GM12878 (cell line): ENCODE results near the gene TMEM225B.
"Not testable (repeated sequence)": the region's sequence is repeated elsewhere in the genome, so short reads cannot be mapped to it uniquely, and the experiment has no call there.

ENCODE experiments used
- ASH2L ChIP-seq: fragments of 300-600, 200-600 bp; sonication (generic); IDR thresholded peaks from 2 replicates; pipeline ENCODE4 v1.6.1; 2017; ENCODE audit warnings: low read depth, mild to moderate bottlenecking, borderline replicate concordance
- CBX5 ChIP-seq: sonication (generic); IDR thresholded peaks from 2 replicates; pipeline ENCODE4 v1.6.1; 2016; ENCODE audit warnings: low read depth, moderate library complexity, mild to moderate bottlenecking, inconsistent platforms
- CREM ChIP-seq: IDR thresholded peaks from 2 replicates; pipeline ENCODE4 v1.6.1; 2014; ENCODE audit warnings: antibody characterized with exemption, low read depth
- CTCF ChIP-seq, 3 experiments: IDR thresholded peaks in 2 of 3; conservative IDR thresholded peaks in 1 of 3; 2 replicates each; pipeline ENCODE4 v1.5.1; 2011; ENCODE audit warnings: low read depth in 3 of 3, low read length in 3 of 3, mild to moderate bottlenecking in 3 of 3, control low read depth in 2 of 3, moderate library complexity in 2 of 3, inconsistent platforms in 1 of 3, mixed read lengths in 1 of 3; ENCODE audit not compliant: control insufficient read depth in 2 of 3, insufficient read depth in 1 of 3; ENCODE audit errors: extremely low read depth in 1 of 3
- EP300 ChIP-seq, 2 experiments: fragments of 150-350 bp in 1 of 2; IDR thresholded peaks; 2 replicates each; pipeline ENCODE4 v1.6.1; 2011 to 2012; ENCODE audit warnings: low read depth in 2 of 2, low read length in 2 of 2, borderline replicate concordance in 1 of 2, improper control_type of control experiment in 1 of 2, inconsistent platforms in 1 of 2; ENCODE audit not compliant: control insufficient read depth in 1 of 2
- FOS ChIP-seq: IDR thresholded peaks from 3 replicates; pipeline ENCODE4 v1.6.1; 2011; ENCODE audit warnings: borderline replicate concordance; ENCODE audit not compliant: insufficient read length; ENCODE audit errors: extremely low read depth
- PRDM15 ChIP-seq: fragments of 450-650 bp; formaldehyde crosslinking; IDR thresholded peaks from 2 replicates; pipeline ENCODE4 v1.4.0; 2020; ENCODE audit warnings: mild to moderate bottlenecking, moderate library complexity
- SIN3A ChIP-seq: IDR thresholded peaks from 2 replicates; pipeline ENCODE4 v1.6.1; 2012; ENCODE audit warnings: low read depth, low read length, improper control_type of control experiment
- SRF ChIP-seq, 2 experiments: IDR thresholded peaks; 2 replicates each; pipeline ENCODE4 v1.6.1; 2011; ENCODE audit warnings: low read depth in 2 of 2, low read length in 2 of 2, mild to moderate bottlenecking in 1 of 2, moderate library complexity in 1 of 2
- TAF1 ChIP-seq: IDR thresholded peaks from 2 replicates; pipeline ENCODE4 v1.6.1; 2011; ENCODE audit warnings: mild to moderate bottlenecking, low read depth, low read length, borderline replicate concordance
- TCF12 ChIP-seq: IDR thresholded peaks from 2 replicates; pipeline ENCODE4 v1.6.1; 2011; ENCODE audit warnings: low read depth, mild to moderate bottlenecking, low read length
- TF ChIP-seq, protein P1 (sequence below): IDR thresholded peaks from 2 replicates; pipeline ENCODE4 v1.6.1; 2011; ENCODE audit warnings: low read depth, mild to moderate bottlenecking, low read length, moderate library complexity, borderline replicate concordance; ENCODE audit errors: extremely low read depth
- TF ChIP-seq, protein P2 (sequence below): fragments of 450-650 bp; formaldehyde crosslinking; IDR thresholded peaks from 2 replicates; pipeline ENCODE4 v1.4.0; 2022; ENCODE audit warnings: mild to moderate bottlenecking, moderate library complexity

DNA sequence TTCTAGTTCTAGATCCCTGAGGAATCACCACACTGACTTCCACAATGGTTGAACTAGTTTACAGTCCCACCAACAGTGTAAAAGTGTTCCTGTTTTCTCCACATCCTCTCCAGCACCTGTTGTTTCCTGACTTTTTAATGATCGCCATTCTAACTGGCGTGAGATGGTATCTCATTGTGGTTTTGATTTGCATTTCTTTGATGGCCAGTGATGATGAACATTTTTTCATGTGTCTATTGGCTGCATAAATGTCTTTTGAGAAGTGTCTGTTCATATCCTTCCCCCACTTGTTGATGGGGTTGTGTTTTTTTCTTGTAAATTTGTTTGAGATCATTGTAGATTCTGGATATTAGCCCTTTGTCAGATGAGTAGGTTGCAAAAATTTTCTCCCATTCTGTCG, 56.6 kb downstream of the TMEM225B start:
- TF ChIP-seq TAF1; EP300 (IDR thresholded peaks at IDR 0.05; ENCODE audit: borderline replicate concordance in 1 of 2, control insufficient read depth in 1 of 2, low read depth in 2 of 2, low read length in 2 of 2); SIN3A; CBX5; FOS; CREM; TCF12; CTCF (IDR thresholded peaks at IDR 0.05 in 2 of 3, conservative IDR thresholded peaks at IDR 0.05 in 1 of 3; ENCODE audit: control insufficient read depth in 2 of 3, extremely low read depth in 1 of 3, insufficient read depth in 1 of 3, low read depth in 3 of 3, low read length in 3 of 3); SRF (IDR thresholded peaks at IDR 0.05; ENCODE audit: low read depth in 2 of 2, low read length in 2 of 2); ASH2L; PRDM15: not testable (repeated sequence)
- TF ChIP-seq, protein P1, sequence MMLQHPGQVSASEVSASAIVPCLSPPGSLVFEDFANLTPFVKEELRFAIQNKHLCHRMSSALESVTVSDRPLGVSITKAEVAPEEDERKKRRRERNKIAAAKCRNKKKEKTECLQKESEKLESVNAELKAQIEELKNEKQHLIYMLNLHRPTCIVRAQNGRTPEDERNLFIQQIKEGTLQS: not testable (repeated sequence)
- TF ChIP-seq, protein P2, sequence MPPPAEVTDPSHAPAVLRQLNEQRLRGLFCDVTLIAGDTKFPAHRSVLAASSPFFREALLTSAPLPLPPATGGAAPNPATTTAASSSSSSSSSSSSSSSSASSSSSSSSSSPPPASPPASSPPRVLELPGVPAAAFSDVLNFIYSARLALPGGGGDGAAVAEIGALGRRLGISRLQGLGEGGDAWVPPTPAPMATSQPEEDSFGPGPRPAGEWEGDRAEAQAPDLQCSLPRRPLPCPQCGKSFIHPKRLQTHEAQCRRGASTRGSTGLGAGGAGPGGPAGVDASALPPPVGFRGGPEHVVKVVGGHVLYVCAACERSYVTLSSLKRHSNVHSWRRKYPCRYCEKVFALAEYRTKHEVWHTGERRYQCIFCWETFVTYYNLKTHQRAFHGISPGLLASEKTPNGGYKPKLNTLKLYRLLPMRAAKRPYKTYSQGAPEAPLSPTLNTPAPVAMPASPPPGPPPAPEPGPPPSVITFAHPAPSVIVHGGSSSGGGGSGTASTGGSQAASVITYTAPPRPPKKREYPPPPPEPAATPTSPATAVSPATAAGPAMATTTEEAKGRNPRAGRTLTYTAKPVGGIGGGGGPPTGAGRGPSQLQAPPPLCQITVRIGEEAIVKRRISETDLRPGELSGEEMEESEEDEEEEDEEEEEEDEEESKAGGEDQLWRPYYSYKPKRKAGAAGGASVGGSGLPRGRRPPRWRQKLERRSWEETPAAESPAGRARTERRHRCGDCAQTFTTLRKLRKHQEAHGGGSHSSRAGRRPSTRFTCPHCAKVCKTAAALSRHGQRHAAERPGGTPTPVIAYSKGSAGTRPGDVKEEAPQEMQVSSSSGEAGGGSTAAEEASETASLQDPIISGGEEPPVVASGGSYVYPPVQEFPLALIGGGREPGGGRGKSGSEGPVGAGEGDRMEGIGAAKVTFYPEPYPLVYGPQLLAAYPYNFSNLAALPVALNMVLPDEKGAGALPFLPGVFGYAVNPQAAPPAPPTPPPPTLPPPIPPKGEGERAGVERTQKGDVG (CRISPR knock-in tag): not testable (repeated sequence)
